Mesenchymal stem cell (in vitro differentiated cells and primary cell): ENCODE measurements around the gene PBOV1.
A peak's percentile ranks its signal among the peaks of the same experiment; 100 is the strongest.

Experiments used
- DNase-seq: peaks from one replicate; pipeline ENCODE4 v3.0.0-alpha.2; 2013
- H2AFZ ChIP-seq: one replicate; pipeline ENCODE4 v1.6.1; 2013; ENCODE audit warnings: low read depth, mild to moderate bottlenecking, control low read depth, inconsistent platforms, low read length, moderate library complexity
- H2AK5ac ChIP-seq: 2 replicates; pipeline ENCODE4 v1.6.1; 2013; ENCODE audit warnings: low read length, moderate library complexity, mild to moderate bottlenecking, inconsistent platforms; ENCODE audit not compliant: severe bottlenecking
- H2BK120ac ChIP-seq: one replicate; pipeline ENCODE4 v1.6.1; 2013; ENCODE audit warnings: low read depth, mild to moderate bottlenecking, inconsistent platforms, low read length, moderate library complexity
- H2BK12ac ChIP-seq, 2 experiments: one replicate each; pipeline ENCODE4 v1.6.1; 2013; ENCODE audit warnings: inconsistent platforms in 2 of 2, low read length in 2 of 2, mild to moderate bottlenecking in 2 of 2, moderate library complexity in 2 of 2, control low read depth in 1 of 2
- H2BK15ac ChIP-seq: one replicate; pipeline ENCODE4 v1.6.1; 2013; ENCODE audit warnings: mild to moderate bottlenecking, low read depth, inconsistent platforms; ENCODE audit not compliant: poor library complexity, severe bottlenecking
- H2BK5ac ChIP-seq: 2 replicates; pipeline ENCODE4 v1.6.1; 2013; ENCODE audit warnings: low read depth, mild to moderate bottlenecking, low read length, control low read depth, inconsistent platforms; ENCODE audit not compliant: poor library complexity, severe bottlenecking
- H3K14ac ChIP-seq, 2 experiments: one replicate each; pipeline ENCODE4 v1.6.1; 2013; ENCODE audit warnings: inconsistent platforms in 2 of 2, low read length in 2 of 2, control low read depth in 1 of 2, mild to moderate bottlenecking in 1 of 2, moderate library complexity in 1 of 2
- H3K18ac ChIP-seq, 2 experiments: one replicate each; pipeline ENCODE4 v1.6.1; 2013; ENCODE audit warnings: inconsistent platforms in 2 of 2, low read length in 2 of 2, control low read depth in 1 of 2, low read depth in 1 of 2, mild to moderate bottlenecking in 1 of 2
- H3K23ac ChIP-seq, 2 experiments: one replicate each; pipeline ENCODE4 v1.6.1; 2013; ENCODE audit warnings: inconsistent platforms in 2 of 2, low read length in 2 of 2, mild to moderate bottlenecking in 2 of 2, moderate library complexity in 2 of 2, control low read depth in 1 of 2
- H3K27ac ChIP-seq: 2 replicates; pipeline ENCODE4 v1.5.1; 2013; ENCODE audit warnings: mild to moderate bottlenecking, moderate library complexity, low read length, control low read depth, inconsistent platforms; ENCODE audit not compliant: poor library complexity, severe bottlenecking
- H3K27me3 ChIP-seq, 2 experiments: 2 replicates each; pipeline versions ENCODE4 v1.6.1 to v1.7.0; 2013; ENCODE audit warnings: low read length in 2 of 2, mild to moderate bottlenecking in 2 of 2, moderate library complexity in 2 of 2, control low read depth in 1 of 2, inconsistent platforms in 1 of 2; ENCODE audit not compliant: control insufficient read depth in 1 of 2, insufficient read depth in 1 of 2
- H3K36me3 ChIP-seq, 2 experiments: 2 replicates each; pipeline versions ENCODE4 v1.6.1 to v1.7.0; 2013; ENCODE audit warnings: low read length in 2 of 2, control low read depth in 1 of 2, inconsistent platforms in 1 of 2, low read depth in 1 of 2, mild to moderate bottlenecking in 1 of 2; ENCODE audit not compliant: insufficient read depth in 2 of 2, control insufficient read depth in 1 of 2
- H3K4ac ChIP-seq, 2 experiments: one replicate each; pipeline ENCODE4 v1.6.1; 2013; ENCODE audit warnings: inconsistent platforms in 2 of 2, low read length in 2 of 2, mild to moderate bottlenecking in 2 of 2, moderate library complexity in 2 of 2, control low read depth in 1 of 2, low read depth in 1 of 2
- H3K4me1 ChIP-seq: 2 replicates; pipeline ENCODE4 v1.6.1; 2013; ENCODE audit warnings: low read depth, low read length, control low read depth; ENCODE audit not compliant: control insufficient read depth, insufficient read depth
- H3K4me2 ChIP-seq: 2 replicates; pipeline ENCODE4 v1.6.1; 2013; ENCODE audit warnings: low read length, mild to moderate bottlenecking, inconsistent platforms; ENCODE audit not compliant: poor library complexity, severe bottlenecking
- H3K4me3 ChIP-seq, 2 experiments: 2 replicates each; pipeline versions ENCODE4 v1.5.1 to v1.7.0; 2013; ENCODE audit warnings: low read length in 2 of 2, mild to moderate bottlenecking in 2 of 2, control low read depth in 1 of 2, low read depth in 1 of 2; ENCODE audit not compliant: insufficient read depth in 1 of 2
- H3K79me1 ChIP-seq: replicated peaks from 2 replicates; pipeline ENCODE4 v1.6.1; 2013; ENCODE audit warnings: mild to moderate bottlenecking, control low read depth, low read length, inconsistent platforms; ENCODE audit not compliant: poor library complexity, severe bottlenecking
- H3K9ac ChIP-seq: 2 replicates; pipeline ENCODE4 v1.7.0; 2013; ENCODE audit warnings: mild to moderate bottlenecking, low read length, moderate library complexity
- H3K9me3 ChIP-seq: 2 replicates; pipeline ENCODE4 v1.7.0; 2013; ENCODE audit warnings: mild to moderate bottlenecking, low read length; ENCODE audit not compliant: control insufficient read depth
- H4K8ac ChIP-seq: one replicate; pipeline ENCODE4 v1.6.1; 2013; ENCODE audit warnings: inconsistent platforms, mild to moderate bottlenecking, low read length, moderate library complexity
- H4K91ac ChIP-seq: one replicate; pipeline ENCODE4 v1.6.1; 2013; ENCODE audit warnings: mild to moderate bottlenecking, low read length, inconsistent platforms
- WGBS: methylation state at CpG from one replicate; pipeline ENCODE4 v1.1.7; 2013; ENCODE audit warnings: mixed read lengths; 5-methylcytosine and 5-hydroxymethylcytosine counted together

Gene PBOV1

GRCh38 chr6:138226700-138227315, 8.5 kb upstream of the PBOV1 start:
- no peak overlapping the region for H2AFZ ChIP-seq

GRCh38 chr6:138225953-138226352, 7.7 kb upstream of the PBOV1 start:
- Histone ChIP-seq H3K9ac (no peak overlapping the region), H2BK15ac (no peak overlapping the region), H3K23ac (no peak overlapping the region), H3K27me3 (peaks cover 0 to 6% of the 10 kb centered on the region in 2 experiments), H3K9me3 (no peaks in the 10 kb centered on the region), H3K4ac (no peak overlapping the region), H3K18ac (no peak overlapping the region), H4K91ac (no peak overlapping the region), H3K27ac (no peak overlapping the region), H2AK5ac (no peak overlapping the region), H2BK120ac (no peak overlapping the region), H3K14ac (no peak overlapping the region), H3K4me3 (no peak overlapping the region), H4K8ac (no peak overlapping the region), H3K4me2 (no peak overlapping the region), H3K79me1 (no peaks in the 10 kb centered on the region), H2BK5ac (no peak overlapping the region), H2BK12ac (no peak overlapping the region), H3K4me1 (no peaks in the 10 kb centered on the region), H3K36me3 (no peaks in the 10 kb centered on the region), H2AFZ (no peak overlapping the region)
- no peak for DNase-seq
- 93% methylated on average over 4 of the region's 4 CpGs for WGBS

More at GRCh38 chr6:138226700-138227315, 8.5 kb upstream of the PBOV1 start:
- H4K91ac ChIP-seq: no peak overlapping the region
- H2BK120ac ChIP-seq: no peak overlapping the region
- no peak overlapping the region for H3K18ac ChIP-seq
- no peak overlapping the region for H3K23ac ChIP-seq
- no peak overlapping the region for H3K27ac ChIP-seq
- no peak overlapping the region for H4K8ac ChIP-seq
- H3K9me3 ChIP-seq: no peaks in the 10 kb centered on the region
- H2BK12ac ChIP-seq: no peak overlapping the region
- H3K36me3 ChIP-seq: no peaks in the 10 kb centered on the region
- 92% methylated on average over 4 of the region's 4 CpGs for WGBS
- H3K4me2 ChIP-seq: no peak overlapping the region
- H3K27me3 ChIP-seq: peaks cover 0 to 6% of the 10 kb centered on the region in 2 experiments
- H2AK5ac ChIP-seq: no peak overlapping the region
- no peaks in the 10 kb centered on the region for H3K79me1 ChIP-seq
- H3K14ac ChIP-seq: no peak overlapping the region
- H2BK5ac ChIP-seq: no peak overlapping the region
- H3K4me3 ChIP-seq: peak overlapping the region in 1 of 2 experiments; percentile 13
- no peaks in the 10 kb centered on the region for H3K4me1 ChIP-seq
- H3K4ac ChIP-seq: no peak overlapping the region
- no peak overlapping the region for H3K9ac ChIP-seq
- H2BK15ac ChIP-seq: no peak overlapping the region
- no peak for DNase-seq

GRCh38 chr6:138222901-138223546, 4.7 kb upstream of the PBOV1 start:
- H3K79me1 ChIP-seq: no peaks in the 10 kb centered on the region
- H3K36me3 ChIP-seq: no peaks in the 10 kb centered on the region
- H4K91ac ChIP-seq: no peak overlapping the region
- no peak overlapping the region for H2AFZ ChIP-seq
- 89% methylated on average over 4 of the region's 4 CpGs for WGBS
- no peak overlapping the region for H3K23ac ChIP-seq
- no peaks in the 10 kb centered on the region for H3K9me3 ChIP-seq
- H3K27ac ChIP-seq: no peak overlapping the region
- no peak overlapping the region for H4K8ac ChIP-seq
- H2AK5ac ChIP-seq: no peak overlapping the region
- no peak for DNase-seq
- H2BK5ac ChIP-seq: no peak overlapping the region
- H3K18ac ChIP-seq: no peak overlapping the region
- no peak overlapping the region for H2BK15ac ChIP-seq
- H3K9ac ChIP-seq: no peak overlapping the region
- H2BK120ac ChIP-seq: no peak overlapping the region
- H3K4me2 ChIP-seq: no peak overlapping the region
- H3K27me3 ChIP-seq: peaks cover 0 to 7% of the 10 kb centered on the region in 2 experiments
- H3K4ac ChIP-seq: no peak overlapping the region
- no peak overlapping the region for H3K4me3 ChIP-seq
- no peak overlapping the region for H2BK12ac ChIP-seq
- H3K4me1 ChIP-seq: no peaks in the 10 kb centered on the region
- H3K14ac ChIP-seq: no peak overlapping the region

GRCh38 chr6:138219901-138220300, 1.6 kb upstream of the PBOV1 start:
- Histone ChIP-seq H3K4ac (no peak overlapping the region), H3K27me3 (peaks cover 0 to 14% of the 10 kb centered on the region in 2 experiments), H2AFZ (no peak overlapping the region)

More at GRCh38 chr6:138219901-138220300, 1.6 kb upstream of the PBOV1 start:
- H3K23ac ChIP-seq: no peak overlapping the region
- no peak overlapping the region for H3K4me2 ChIP-seq
- H3K4me1 ChIP-seq: no peaks in the 10 kb centered on the region
- no peak overlapping the region for H2AK5ac ChIP-seq
- no peaks in the 10 kb centered on the region for H3K79me1 ChIP-seq
- H3K4me3 ChIP-seq: no peak overlapping the region
- no peak overlapping the region for H2BK12ac ChIP-seq
- no peak overlapping the region for H4K8ac ChIP-seq
- 98% methylated on average over 3 of the region's 4 CpGs for WGBS
- H3K14ac ChIP-seq: no peak overlapping the region
- no peaks in the 10 kb centered on the region for H3K9me3 ChIP-seq
- H4K91ac ChIP-seq: no peak overlapping the region
- no peak overlapping the region for H3K9ac ChIP-seq
- H3K36me3 ChIP-seq: no peaks in the 10 kb centered on the region
- no peak overlapping the region for H3K27ac ChIP-seq
- no peak overlapping the region for H2BK120ac ChIP-seq
- H3K18ac ChIP-seq: no peak overlapping the region
- H2BK15ac ChIP-seq: no peak overlapping the region
- DNase-seq: no peak
- H2BK5ac ChIP-seq: no peak overlapping the region
